K562 (cell line): ENCODE results near the gene PAN3. TPM values are rescaled to one million over a fixed set of nuclear protein-coding genes. Genes with fewer than 3 reads are reported as not detected.

ENCODE experiments used
- ASH1L ChIP-seq: fragments of 450-650 bp; IDR thresholded peaks from 2 replicates; pipeline ENCODE4 v1.6.1; 2018; ENCODE audit warnings: borderline replicate concordance, mild to moderate bottlenecking, low read depth; ENCODE audit not compliant: partially characterized antibody
- CAMTA2 ChIP-seq: fragments of 250-450 bp; sonication (Bioruptor Pico); conservative IDR thresholded peaks from 2 replicates; pipeline ENCODE4 v1.5.1; 2022
- KDM4B ChIP-seq, 2 experiments: fragments of 450-650 bp in 1 of 2; sonication (generic) in 1 of 2; IDR thresholded peaks; 2 replicates each; pipeline ENCODE4 v1.6.1; 2016 to 2017; ENCODE audit warnings: borderline replicate concordance in 2 of 2, antibody characterized with exemption in 1 of 2, low read depth in 1 of 2, mild to moderate bottlenecking in 1 of 2
- KDM5B ChIP-seq: fragments of 200-600 bp; sonication (generic); IDR thresholded peaks from 2 replicates; pipeline ENCODE4 v1.6.1; 2012; ENCODE audit warnings: low read depth, mild to moderate bottlenecking, moderate library complexity, low read length, control low read depth, inconsistent platforms; ENCODE audit not compliant: insufficient replicate concordance
- MCM5 ChIP-seq: fragments of 450-650 bp; IDR thresholded peaks from 2 replicates; pipeline ENCODE4 v1.6.1; 2016; ENCODE audit warnings: low read depth
- PHTF2 ChIP-seq: fragments of 250-450 bp; sonication (Bioruptor Pico); IDR thresholded peaks from 2 replicates; pipeline ENCODE4 v1.5.0; 2021; ENCODE audit warnings: mild to moderate bottlenecking
- POLR2H ChIP-seq: IDR thresholded peaks from 2 replicates; pipeline ENCODE4 v1.6.1; 2016; ENCODE audit warnings: missing genetic modification characterization, low read depth, mild to moderate bottlenecking, control low read depth, missing compliant biosample characterization, moderate library complexity
- PRPF4 ChIP-seq: fragments of 200-400 bp; formaldehyde crosslinking; IDR thresholded peaks from one replicate; pipeline ENCODE4 v1.6.1; 2017; ENCODE audit warnings: low read length, low read depth, mild to moderate bottlenecking; ENCODE audit not compliant: insufficient read depth, poor library complexity, severe bottlenecking
- RBBP5 ChIP-seq: fragments of 200-600 bp; sonication (generic); IDR thresholded peaks from 2 replicates; pipeline ENCODE4 v1.6.1; 2012; ENCODE audit warnings: borderline replicate concordance, mild to moderate bottlenecking, low read length, control low read depth, inconsistent platforms; ENCODE audit not compliant: insufficient read depth, poor library complexity, severe bottlenecking
- RBFOX2 ChIP-seq: fragments of 200-400 bp; formaldehyde crosslinking; IDR thresholded peaks from 2 replicates; pipeline ENCODE4 v1.6.1; 2017; ENCODE audit warnings: low read depth, mild to moderate bottlenecking, low read length, moderate library complexity
- RCOR1 ChIP-seq, 2 experiments: IDR thresholded peaks; 2 replicates each; pipeline ENCODE4 v1.6.1; 2012; ENCODE audit warnings: low read depth in 2 of 2, low read length in 2 of 2, borderline replicate concordance in 1 of 2, improper control_type of control experiment in 1 of 2
- SMAD4 ChIP-seq: fragments of 250-450 bp; sonication (Bioruptor Pico); conservative IDR thresholded peaks from 2 replicates; pipeline ENCODE4 v1.8.0; 2021; ENCODE audit warnings: inconsistent platforms, mild to moderate bottlenecking, moderate library complexity
- ZBTB9 ChIP-seq: fragments of 450-650 bp; formaldehyde crosslinking; IDR thresholded peaks from 2 replicates; pipeline ENCODE4 v1.4.0; 2020; ENCODE audit warnings: mild to moderate bottlenecking, moderate library complexity
- polyA plus RNA-seq, 8 experiments: library from polyadenylated mRNA; depleted of rRNA in 4 of 8; stranded (reverse) in 5 of 8; unstranded in 3 of 8; fragments of >200 nt; fragmentation: Nextera tagmentation in 2 of 8; fragmentation: Illumina TruSeq in 1 of 8; extraction: Ambion mirVana in 2 of 8; extraction: Trizol in 1 of 8; gene quantifications; 2 replicates each; pipeline versions ENCODE4 v1.2.1 to v1.2.3, GENCODE V29; 2011 to 2014; ENCODE audit warnings: inconsistent platforms in 1 of 8, missing spikeins in 1 of 8
- total RNA-seq, 7 experiments: library from RNA; depleted of rRNA in 6 of 7; stranded (reverse); fragments of >200 nt in 6 of 7; fragmentation: Illumina TruSeq in 2 of 7; extraction: Trizol in 2 of 7; gene quantifications; 2 replicates each; pipeline versions ENCODE4 v1.2.1 to v1.2.3, GENCODE V29; 2011 to 2021; ENCODE audit warnings: low replicate concordance in 1 of 7
- TF ChIP-seq, protein P1 (sequence below): fragments of 200-600 bp; sonication (generic); IDR thresholded peaks from one replicate; pipeline ENCODE4 v1.6.1; 2012; ENCODE audit warnings: mild to moderate bottlenecking, low read depth, low read length, inconsistent platforms

PAN3 gene
- total and polyA plus RNA-seq, 9 of the 15 experiments (the other 6 are each of a cell fraction or from before 2014, with no cell fraction given), result 7.2 to 19.9 (median 11.6) TPM

- peak; percentile 76 for TF ChIP-seq PRPF4
- TF ChIP-seq RBFOX2, result peak; percentile 76
- no peak for TF ChIP-seq PHTF2 (CRISPR knock-in tag)
- TF ChIP-seq SMAD4 (CRISPR knock-in tag), result 0 out of 2 replicates have a peak, but pooled peaks have one; percentile 28
- TF ChIP-seq RBBP5, result peak; percentile 36
- TF ChIP-seq RCOR1 (IDR thresholded peaks at IDR 0.05; ENCODE audit: borderline replicate concordance in 1 of 2, low read depth in 2 of 2, low read length in 2 of 2), result no peak
- TF ChIP-seq ZBTB9 (CRISPR knock-in tag), result 0 out of 2 replicates have a peak, but pooled peaks have one; percentile 52
- TF ChIP-seq, protein P1, sequence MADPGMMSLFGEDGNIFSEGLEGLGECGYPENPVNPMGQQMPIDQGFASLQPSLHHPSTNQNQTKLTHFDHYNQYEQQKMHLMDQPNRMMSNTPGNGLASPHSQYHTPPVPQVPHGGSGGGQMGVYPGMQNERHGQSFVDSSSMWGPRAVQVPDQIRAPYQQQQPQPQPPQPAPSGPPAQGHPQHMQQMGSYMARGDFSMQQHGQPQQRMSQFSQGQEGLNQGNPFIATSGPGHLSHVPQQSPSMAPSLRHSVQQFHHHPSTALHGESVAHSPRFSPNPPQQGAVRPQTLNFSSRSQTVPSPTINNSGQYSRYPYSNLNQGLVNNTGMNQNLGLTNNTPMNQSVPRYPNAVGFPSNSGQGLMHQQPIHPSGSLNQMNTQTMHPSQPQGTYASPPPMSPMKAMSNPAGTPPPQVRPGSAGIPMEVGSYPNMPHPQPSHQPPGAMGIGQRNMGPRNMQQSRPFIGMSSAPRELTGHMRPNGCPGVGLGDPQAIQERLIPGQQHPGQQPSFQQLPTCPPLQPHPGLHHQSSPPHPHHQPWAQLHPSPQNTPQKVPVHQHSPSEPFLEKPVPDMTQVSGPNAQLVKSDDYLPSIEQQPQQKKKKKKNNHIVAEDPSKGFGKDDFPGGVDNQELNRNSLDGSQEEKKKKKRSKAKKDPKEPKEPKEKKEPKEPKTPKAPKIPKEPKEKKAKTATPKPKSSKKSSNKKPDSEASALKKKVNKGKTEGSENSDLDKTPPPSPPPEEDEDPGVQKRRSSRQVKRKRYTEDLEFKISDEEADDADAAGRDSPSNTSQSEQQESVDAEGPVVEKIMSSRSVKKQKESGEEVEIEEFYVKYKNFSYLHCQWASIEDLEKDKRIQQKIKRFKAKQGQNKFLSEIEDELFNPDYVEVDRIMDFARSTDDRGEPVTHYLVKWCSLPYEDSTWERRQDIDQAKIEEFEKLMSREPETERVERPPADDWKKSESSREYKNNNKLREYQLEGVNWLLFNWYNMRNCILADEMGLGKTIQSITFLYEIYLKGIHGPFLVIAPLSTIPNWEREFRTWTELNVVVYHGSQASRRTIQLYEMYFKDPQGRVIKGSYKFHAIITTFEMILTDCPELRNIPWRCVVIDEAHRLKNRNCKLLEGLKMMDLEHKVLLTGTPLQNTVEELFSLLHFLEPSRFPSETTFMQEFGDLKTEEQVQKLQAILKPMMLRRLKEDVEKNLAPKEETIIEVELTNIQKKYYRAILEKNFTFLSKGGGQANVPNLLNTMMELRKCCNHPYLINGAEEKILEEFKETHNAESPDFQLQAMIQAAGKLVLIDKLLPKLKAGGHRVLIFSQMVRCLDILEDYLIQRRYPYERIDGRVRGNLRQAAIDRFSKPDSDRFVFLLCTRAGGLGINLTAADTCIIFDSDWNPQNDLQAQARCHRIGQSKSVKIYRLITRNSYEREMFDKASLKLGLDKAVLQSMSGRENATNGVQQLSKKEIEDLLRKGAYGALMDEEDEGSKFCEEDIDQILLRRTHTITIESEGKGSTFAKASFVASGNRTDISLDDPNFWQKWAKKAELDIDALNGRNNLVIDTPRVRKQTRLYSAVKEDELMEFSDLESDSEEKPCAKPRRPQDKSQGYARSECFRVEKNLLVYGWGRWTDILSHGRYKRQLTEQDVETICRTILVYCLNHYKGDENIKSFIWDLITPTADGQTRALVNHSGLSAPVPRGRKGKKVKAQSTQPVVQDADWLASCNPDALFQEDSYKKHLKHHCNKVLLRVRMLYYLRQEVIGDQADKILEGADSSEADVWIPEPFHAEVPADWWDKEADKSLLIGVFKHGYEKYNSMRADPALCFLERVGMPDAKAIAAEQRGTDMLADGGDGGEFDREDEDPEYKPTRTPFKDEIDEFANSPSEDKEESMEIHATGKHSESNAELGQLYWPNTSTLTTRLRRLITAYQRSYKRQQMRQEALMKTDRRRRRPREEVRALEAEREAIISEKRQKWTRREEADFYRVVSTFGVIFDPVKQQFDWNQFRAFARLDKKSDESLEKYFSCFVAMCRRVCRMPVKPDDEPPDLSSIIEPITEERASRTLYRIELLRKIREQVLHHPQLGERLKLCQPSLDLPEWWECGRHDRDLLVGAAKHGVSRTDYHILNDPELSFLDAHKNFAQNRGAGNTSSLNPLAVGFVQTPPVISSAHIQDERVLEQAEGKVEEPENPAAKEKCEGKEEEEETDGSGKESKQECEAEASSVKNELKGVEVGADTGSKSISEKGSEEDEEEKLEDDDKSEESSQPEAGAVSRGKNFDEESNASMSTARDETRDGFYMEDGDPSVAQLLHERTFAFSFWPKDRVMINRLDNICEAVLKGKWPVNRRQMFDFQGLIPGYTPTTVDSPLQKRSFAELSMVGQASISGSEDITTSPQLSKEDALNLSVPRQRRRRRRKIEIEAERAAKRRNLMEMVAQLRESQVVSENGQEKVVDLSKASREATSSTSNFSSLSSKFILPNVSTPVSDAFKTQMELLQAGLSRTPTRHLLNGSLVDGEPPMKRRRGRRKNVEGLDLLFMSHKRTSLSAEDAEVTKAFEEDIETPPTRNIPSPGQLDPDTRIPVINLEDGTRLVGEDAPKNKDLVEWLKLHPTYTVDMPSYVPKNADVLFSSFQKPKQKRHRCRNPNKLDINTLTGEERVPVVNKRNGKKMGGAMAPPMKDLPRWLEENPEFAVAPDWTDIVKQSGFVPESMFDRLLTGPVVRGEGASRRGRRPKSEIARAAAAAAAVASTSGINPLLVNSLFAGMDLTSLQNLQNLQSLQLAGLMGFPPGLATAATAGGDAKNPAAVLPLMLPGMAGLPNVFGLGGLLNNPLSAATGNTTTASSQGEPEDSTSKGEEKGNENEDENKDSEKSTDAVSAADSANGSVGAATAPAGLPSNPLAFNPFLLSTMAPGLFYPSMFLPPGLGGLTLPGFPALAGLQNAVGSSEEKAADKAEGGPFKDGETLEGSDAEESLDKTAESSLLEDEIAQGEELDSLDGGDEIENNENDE, result no peak
- TF ChIP-seq KDM5B, result peak; percentile 54
- no peak for TF ChIP-seq MCM5
- no peak for TF ChIP-seq CAMTA2 (CRISPR knock-in tag)
- TF ChIP-seq KDM4B (IDR thresholded peaks at IDR 0.05; ENCODE audit: borderline replicate concordance in 2 of 2, low read depth in 1 of 2), result peak in 1 of 2 experiments; percentile 62; a peak in 1 of 4 replicates
- no peak for TF ChIP-seq ASH1L
- peak; percentile 13; the same call in 1 of the 2 replicates for TF ChIP-seq POLR2H
Measured at GRCh38 chr13:28138756-28139470, 568 bp downstream of the PAN3 start (continued).
